ENCODE measurements around the gene RAB7A. TPM values are rescaled to one million over a fixed set of nuclear protein-coding genes. Genes with fewer than 3 reads are reported as not detected.

RAB7A gene
- total RNA-seq, 4 donors from 2014 or later, result 120 to 154 (median 133) TPM

DNA sequence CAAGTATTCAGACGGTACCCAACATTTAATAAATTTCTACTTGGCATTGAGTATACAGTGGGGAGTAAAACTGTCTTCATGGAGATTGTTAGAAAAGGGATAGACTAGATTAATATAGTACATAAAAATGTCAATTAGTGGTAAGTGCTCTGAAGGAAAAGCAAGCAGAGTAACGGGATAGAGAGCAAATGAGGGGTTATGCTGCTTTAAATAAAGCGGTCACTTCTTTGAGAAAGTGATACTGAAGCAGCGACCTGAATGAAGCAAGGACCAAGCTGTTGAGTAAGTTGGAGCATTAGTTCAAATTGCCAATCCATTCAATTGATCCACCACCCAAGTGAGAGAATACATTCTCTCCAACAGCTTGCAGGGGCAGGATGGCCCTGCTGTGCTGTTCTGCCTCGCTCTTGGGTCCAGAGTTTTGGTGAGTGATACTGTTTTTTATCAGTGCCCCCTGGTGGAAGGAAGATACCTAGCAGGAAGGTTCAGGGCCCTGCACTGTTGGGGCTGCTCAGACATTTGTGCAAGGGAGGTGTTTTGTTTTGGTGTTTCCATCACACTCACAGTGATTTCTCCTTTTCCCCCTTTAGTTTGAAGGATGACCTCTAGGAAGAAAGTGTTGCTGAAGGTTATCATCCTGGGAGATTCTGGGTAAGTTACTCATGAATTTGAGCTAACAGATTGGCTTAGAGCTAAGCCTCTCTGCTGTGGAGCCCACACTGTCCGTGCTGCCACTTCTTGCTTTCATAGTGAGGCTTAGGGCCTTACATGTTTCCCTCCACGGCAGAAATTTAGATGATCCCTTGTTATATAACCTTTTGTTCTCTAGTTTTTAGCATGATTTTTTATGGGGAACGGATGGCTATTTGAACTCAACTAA lies 69.0 kb downstream of the RAB7A start:
- Histone ChIP-seq H3K4me3 (no peak overlapping the region), H3K4me1 (peaks cover 24% of the 10 kb centered on the region), H3K27me3 (no peaks in the 10 kb centered on the region), H3K27ac (no peak overlapping the region), H3K9me3 (no peaks in the 10 kb centered on the region), H3K36me3 (peaks cover 42% of the 10 kb centered on the region)
- TF ChIP-seq EP300 (IDR thresholded peaks at IDR 0.05) (no peak), CTCF (IDR thresholded peaks at IDR 0.05) (peak; percentile 64 to 74)
- no peak for DNase-seq (ENCODE audit: low spot score in 2 of 2)
- WGBS, result 49% methylated on average over 8 of the region's 8 CpGs

- TF ChIP-seq POLR2A (IDR thresholded peaks at IDR 0.05), result no peak
- TF ChIP-seq POLR2AphosphoS5 (IDR thresholded peaks at IDR 0.05), result no peak
- H3K27me3 ChIP-seq, result no peaks in the 10 kb centered on the region
- H3K4me1 ChIP-seq, result peaks cover 31% of the 10 kb centered on the region
- peaks cover 49% of the 10 kb centered on the region for H3K36me3 ChIP-seq
- WGBS, result 79% methylated on average over 1 of the region's 1 CpG
- H3K27ac ChIP-seq, result no peak overlapping the region
- DNase-seq (ENCODE audit: low spot score in 2 of 2), result no peak
- H3K9me3 ChIP-seq, result no peaks in the 10 kb centered on the region
- H3K4me3 ChIP-seq, result no peak overlapping the region
Observed at GRCh38 chr3:128799653-128800052, 73.7 kb downstream of the RAB7A start.

DNA sequence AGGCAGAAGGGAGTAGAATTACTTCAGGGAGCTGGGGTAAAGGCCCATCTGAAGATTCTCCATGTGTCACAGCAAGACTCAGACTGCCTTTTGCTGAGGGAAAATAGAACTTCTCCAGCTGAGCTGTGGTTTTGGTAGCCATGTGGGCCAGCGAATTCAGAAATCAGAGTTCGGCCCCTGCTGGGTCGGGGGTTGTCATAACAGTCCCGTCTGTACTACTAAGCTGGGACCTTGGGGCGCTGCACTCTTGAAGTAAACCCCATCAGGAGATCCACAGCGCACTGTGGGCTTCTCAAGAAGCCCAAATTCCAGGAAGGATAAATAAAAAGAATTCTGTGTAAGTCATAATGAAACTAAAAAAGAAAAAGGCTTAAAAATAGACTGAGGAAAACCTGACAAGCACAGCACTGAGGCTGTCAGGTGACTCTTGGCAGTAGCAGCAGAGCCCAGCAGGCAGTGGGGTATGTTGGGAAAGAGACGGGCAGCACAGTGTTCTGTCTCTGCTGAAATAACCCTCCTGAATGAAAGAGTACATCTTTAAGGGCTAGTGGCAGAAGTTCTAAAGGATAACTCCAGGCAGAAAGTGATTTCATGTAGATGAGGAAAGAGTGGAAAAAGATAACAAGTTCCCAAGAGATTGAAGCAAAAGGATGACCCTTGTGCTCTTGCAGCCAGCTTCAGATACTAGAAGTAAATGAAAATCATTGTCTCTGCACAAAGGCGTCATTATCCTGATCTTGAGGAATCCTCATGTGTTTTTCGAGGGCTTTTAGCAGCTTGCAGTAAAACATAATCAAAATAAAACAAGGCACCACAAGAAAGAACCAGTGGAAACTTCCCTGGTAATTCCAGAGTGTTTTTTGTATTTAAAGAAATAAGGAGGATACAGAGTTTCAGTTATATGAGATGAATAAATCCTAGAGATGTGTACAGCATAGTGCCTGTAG lies 74.5 kb downstream of the RAB7A start:
- TF ChIP-seq CTCF (IDR thresholded peaks at IDR 0.05) (no peak), EP300 (IDR thresholded peaks at IDR 0.05) (no peak), POLR2AphosphoS5 (IDR thresholded peaks at IDR 0.05) (no peak), POLR2A (IDR thresholded peaks at IDR 0.05) (no peak)
- peak overlapping the region; percentile 8 for H3K27ac ChIP-seq
- H3K36me3 ChIP-seq, result peaks cover 53% of the 10 kb centered on the region
- peaks cover 23% of the 10 kb centered on the region for H3K4me1 ChIP-seq
- no peaks in the 10 kb centered on the region for H3K27me3 ChIP-seq
- H3K4me3 ChIP-seq, result no peak overlapping the region
- H3K9me3 ChIP-seq, result no peaks in the 10 kb centered on the region
- no peak for DNase-seq (ENCODE audit: low spot score in 2 of 2)
- 81% methylated on average over 9 of the region's 9 CpGs for WGBS

DNA sequence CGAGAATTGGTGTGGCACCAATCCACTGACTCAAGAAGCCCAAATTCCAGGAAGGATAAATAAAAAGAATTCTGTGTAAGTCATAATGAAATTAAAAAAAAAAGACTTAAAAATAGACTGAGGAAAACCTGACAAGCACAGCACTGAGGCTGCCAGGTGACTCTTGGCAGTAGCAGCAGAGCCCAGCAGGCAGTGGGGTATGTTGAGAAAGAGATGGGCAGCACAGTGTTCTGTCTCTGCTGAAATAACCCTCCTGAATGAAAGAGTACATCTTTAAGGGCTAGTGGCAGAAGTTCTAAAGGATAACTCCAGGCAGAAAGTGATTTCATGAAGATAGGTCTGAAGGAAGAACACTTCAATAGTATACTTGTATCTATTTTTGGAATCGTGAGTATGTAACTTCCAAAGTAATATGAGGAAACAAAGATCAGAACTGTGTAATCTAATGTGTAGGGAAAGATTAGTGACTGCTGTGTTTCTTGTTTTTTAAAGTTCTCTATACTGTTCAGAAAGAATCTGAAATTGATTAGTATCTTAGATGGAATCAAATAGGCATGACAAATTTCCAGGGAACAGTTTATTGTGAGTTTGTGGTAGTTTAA lies 75.9 kb downstream of the RAB7A start:
- no peaks in the 10 kb centered on the region for H3K27me3 ChIP-seq
- TF ChIP-seq POLR2A (IDR thresholded peaks at IDR 0.05) (no peak), CTCF (IDR thresholded peaks at IDR 0.05) (no peak), EP300 (IDR thresholded peaks at IDR 0.05) (no peak), POLR2AphosphoS5 (IDR thresholded peaks at IDR 0.05) (no peak)
- WGBS, result 33% methylated on average over 2 of the region's 2 CpGs
- DNase-seq (ENCODE audit: low spot score in 2 of 2), result no peak
- H3K4me3 ChIP-seq, result no peak overlapping the region
- H3K9me3 ChIP-seq, result no peaks in the 10 kb centered on the region
- peaks cover 55% of the 10 kb centered on the region for H3K36me3 ChIP-seq
- no peak overlapping the region for H3K27ac ChIP-seq
- peaks cover 35% of the 10 kb centered on the region for H3K4me1 ChIP-seq

DNA sequence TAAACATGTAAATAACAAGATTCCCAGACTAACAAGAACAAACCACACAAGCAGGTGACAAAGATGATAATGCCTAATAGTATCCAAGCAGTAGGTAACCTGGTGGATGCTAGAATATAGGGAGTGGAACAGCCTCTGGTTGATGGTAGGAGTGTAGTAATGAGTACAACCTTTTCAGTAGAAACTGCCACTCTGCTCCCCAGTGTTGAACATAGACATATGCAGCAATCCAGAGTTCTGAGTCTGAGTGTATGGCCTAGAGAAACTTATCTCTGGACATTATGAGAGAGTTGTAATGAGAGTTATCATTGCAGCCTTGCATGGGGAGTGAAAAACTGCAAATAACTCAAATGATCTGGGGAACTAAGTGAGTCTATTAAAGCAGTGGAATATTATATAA lies 77.3 kb downstream of the RAB7A start:
- Histone ChIP-seq H3K27ac (no peak overlapping the region), H3K4me1 (peaks cover 47% of the 10 kb centered on the region), H3K9me3 (no peaks in the 10 kb centered on the region), H3K27me3 (no peaks in the 10 kb centered on the region), H3K4me3 (no peak overlapping the region), H3K36me3 (peaks cover 55% of the 10 kb centered on the region)
- TF ChIP-seq CTCF (IDR thresholded peaks at IDR 0.05), result no peak
- TF ChIP-seq POLR2AphosphoS5 (IDR thresholded peaks at IDR 0.05), result no peak
- no peak for DNase-seq (ENCODE audit: low spot score in 2 of 2)
